GM19452 (cell line): ENCODE measurements around the gene SRPX2.

ENCODE experiments used
- ATAC-seq: cut with Tn5 transposase; IDR thresholded peaks from one replicate; pipeline ENCODE4 v1.9.1; 2021; ENCODE audit not compliant: unreplicated experiment

Gene SRPX2, protein sequence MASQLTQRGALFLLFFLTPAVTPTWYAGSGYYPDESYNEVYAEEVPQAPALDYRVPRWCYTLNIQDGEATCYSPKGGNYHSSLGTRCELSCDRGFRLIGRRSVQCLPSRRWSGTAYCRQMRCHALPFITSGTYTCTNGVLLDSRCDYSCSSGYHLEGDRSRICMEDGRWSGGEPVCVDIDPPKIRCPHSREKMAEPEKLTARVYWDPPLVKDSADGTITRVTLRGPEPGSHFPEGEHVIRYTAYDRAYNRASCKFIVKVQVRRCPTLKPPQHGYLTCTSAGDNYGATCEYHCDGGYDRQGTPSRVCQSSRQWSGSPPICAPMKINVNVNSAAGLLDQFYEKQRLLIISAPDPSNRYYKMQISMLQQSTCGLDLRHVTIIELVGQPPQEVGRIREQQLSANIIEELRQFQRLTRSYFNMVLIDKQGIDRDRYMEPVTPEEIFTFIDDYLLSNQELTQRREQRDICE

DNA sequence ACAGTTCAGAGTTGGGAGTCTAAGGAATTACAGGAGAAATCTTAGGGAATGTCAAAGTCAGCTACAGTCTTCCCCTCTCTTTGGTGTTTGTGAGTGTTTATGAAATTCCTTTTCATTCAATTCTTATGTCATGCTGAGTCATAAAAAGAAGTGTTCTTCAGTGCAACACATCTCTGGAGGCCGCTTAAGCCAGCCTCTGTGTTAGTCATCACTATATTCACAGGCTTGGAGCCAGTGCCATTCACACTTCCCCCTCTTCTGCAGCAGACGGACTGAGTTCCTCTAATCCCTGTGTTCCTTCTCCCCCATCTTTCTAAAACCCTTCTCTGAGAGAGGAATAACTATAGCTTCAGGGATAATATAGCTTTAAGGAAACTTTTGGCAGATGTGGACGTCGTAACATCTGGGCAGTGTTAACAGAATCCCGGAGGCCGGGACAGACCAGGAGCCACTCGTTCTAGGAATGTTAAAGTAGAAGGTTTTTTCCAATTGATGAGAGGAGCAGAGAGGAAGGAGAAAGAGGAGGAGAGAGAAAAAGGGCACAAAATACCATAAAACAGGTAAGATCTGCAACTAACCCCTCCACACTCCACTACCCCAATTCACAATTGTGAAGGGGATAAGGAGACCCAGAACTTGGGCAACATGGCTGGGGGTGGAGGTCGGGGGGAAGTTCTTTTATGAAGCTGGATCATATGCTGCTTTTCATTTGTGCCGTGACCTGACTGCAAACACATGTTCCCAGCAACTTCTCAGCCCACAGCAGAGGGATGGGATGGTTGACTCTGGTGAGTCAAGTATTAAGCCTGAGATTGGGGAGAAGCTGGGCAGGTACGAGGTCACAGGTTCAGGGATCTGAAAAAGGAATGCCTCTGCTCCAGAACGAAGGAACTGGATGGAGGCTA is at the start of gene SRPX2:
TSS of gene SRPX2 (plus strand) at position 244 of the 905 bp plus-strand sequence. CDS start 2,124 bp downstream, outside the sequence.
- ATAC-seq = no peak

DNA sequence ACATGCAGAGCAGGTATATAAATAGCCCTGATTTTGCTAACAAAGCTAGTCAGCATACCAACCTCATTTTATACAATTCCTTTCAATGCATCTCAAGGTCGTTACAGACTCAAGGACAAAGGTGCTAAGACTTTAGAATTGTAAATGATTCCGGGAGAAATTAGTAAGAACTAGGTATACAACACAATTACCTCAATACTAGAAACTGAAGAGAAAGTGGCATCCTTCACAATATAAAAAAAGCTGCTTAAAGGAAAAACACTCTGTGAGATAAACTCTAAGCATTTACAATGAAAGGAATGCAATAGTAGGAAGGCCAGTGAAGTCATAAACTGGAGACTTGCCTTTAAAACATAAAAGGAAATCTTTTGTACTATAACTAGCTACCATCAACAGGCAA is 47.4 kb upstream of the SRPX2 start:
- ATAC-seq = no peak

DNA sequence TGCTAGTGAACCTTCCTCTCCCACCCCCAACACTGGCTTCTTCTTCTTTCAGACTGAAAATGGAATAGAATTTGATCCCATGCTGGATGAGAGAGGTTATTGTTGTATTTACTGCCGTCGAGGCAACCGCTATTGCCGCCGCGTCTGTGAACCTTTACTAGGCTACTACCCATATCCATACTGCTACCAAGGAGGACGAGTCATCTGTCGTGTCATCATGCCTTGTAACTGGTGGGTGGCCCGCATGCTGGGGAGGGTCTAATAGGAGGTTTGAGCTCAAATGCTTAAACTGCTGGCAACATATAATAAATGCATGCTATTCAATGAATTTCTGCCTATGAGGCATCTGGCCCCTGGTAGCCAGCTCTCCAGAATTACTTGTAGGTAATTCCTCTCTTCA is 44.5 kb upstream of the SRPX2 start:
- no peak for ATAC-seq

DNA sequence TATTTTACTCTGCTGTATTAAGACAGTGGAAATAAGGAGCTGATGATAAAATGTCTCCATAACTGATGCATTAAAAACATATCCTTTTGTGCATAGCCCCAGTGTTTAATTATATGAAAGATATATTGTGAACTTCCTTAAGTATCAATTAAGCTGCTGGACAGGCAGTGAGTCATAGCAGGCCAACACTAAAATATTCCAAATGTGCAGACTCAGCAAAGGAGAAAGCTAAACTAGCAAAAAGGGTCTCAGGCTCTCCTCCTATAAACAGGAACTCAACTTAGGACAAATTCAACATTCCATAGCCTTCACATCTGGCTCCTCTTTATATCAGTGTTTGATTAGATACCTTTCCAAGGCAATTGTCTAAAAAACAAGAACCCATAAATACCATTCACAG is 43.7 kb upstream of the SRPX2 start:
- ATAC-seq = no peak

DNA sequence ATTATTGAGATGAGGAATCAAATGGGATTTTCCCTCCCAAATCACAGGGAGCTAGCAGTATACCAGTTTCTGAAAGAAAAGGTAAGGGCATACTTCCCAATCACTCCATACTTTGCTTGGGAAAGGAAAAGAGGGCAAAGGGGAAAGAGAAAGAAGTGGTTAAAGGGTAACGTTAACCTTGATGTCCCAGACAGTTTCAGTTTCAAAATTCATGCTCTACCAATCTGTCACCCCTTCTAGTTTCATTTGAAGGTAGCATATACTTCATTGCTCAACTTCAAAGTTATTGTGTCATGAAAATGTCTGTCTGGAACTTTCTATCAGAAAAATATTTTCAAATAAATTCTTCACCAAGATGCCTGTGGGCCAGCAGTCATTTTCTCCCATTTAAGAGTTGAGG is 43.2 kb upstream of the SRPX2 start:
- peak; percentile 87 for ATAC-seq

DNA sequence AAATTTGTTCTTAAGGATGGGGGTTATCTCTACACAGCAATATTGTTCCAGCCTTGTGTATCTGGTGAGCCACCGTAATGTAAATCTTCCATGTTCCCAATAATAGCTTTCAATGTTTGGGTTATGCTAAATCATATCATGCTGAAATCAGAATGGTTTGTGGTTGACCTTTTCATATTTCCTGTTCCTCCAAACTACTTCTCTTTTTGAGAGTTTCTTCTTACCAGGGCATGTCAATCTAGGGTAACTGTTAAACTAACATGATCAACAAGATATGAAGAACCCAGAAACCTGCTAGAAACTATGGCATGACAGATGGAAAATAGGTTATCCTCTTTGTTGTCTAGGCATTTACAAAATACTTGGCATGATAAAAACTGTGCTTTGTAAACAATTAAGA is 37.2 kb upstream of the SRPX2 start:
- no peak for ATAC-seq

DNA sequence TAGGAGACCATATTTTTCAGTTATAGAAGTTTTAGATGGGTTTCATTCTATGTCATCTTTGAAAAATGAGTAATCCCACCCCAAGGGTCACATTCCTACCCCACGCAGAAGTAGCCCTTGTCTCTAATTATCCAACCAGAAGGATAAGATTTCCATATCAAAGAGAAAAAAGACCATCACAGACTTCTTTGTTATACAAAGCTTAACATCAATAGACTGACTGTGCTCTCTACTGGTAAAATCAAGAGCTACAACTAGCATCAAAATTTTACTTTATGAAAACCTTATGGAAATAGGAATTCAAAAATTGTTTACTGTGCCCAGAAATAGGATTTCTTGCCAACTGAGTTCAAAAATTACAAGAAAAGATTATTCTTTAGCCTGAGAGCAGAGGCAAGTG is 34.4 kb upstream of the SRPX2 start:
- no peak for ATAC-seq

DNA sequence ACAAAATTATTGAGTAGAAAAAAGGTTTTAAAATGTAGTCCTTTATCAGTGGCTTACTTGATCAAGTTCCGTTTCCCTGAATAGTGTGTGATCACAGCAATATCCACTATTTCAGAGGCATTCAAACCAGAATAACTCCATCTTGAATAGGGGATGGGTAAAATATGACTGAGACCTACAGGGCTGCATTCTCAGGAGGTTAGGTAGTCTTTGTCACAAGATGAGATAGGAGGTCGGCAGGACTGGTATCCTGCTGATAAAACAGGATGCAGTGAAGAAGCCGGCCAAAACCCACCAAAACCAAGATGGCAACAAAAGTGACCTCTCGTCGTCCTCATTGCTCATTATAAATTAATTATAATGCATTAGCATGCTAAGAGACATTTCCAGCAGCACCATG is 32.0 kb upstream of the SRPX2 start:
- ATAC-seq = no peak

DNA sequence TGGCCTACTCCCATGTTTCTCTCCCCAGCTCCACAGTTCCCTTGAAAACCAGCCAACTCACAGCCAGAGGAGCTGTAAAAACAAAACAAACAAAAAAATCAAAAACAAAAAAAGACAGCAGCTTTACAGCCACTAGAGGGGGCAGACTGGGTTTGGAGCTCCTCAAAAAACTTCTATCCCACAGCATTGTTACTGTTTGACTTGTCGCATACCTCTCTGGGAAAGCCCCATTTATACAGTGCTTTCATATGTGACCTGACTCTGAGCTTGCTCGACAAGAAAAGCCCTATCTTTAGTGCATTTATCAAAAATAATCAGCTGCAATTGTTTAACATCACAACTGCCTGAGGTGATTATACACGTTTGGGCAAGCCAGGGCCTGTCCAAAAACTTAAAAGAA is 29.0 kb upstream of the SRPX2 start:
- peak; percentile 99 for ATAC-seq

DNA sequence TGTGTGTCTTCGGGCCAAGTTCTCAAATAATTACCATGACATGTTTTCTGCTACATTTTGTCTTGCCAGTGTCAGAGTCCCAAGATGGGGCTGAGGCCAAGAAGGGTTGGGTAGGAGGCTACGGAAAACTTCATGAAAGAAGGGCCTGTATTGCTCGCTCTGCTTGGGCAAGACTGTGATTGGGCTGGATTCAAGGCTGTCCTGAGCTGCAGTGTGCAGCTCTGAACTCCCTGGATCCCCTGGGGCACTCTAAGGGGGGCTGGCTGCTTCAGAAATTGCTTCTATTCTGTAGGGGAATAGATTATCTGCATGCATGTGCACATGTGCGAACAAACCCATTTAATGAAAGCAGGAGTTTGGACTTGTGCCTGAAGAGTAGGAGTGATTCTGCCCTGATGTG is 21.0 kb upstream of the SRPX2 start:
- no peak for ATAC-seq

DNA sequence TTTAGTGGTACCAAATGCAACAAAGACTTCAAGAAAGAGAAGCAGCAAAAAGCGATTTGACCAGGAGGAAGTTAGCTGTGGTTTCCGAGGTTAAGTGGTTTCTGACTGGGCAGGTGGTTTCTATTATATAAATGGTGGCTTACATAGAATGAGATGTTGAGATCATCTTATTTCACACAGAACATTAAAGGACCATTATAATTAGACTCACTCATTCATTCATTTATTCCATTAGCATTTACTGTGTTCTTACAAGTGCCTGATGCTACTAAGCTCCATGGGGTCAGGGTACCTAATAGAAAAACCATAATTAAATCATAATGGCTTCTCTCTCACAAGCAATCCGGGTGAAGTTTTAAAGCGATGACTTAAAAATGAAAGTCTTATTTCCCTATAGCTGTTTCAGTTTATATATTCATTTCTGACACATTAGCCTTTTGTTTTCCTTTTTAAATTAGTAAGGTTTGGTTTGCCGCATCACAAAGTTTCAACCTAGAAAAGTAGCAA is 18.0 kb upstream of the SRPX2 start:
- ATAC-seq = peak; percentile 95

DNA sequence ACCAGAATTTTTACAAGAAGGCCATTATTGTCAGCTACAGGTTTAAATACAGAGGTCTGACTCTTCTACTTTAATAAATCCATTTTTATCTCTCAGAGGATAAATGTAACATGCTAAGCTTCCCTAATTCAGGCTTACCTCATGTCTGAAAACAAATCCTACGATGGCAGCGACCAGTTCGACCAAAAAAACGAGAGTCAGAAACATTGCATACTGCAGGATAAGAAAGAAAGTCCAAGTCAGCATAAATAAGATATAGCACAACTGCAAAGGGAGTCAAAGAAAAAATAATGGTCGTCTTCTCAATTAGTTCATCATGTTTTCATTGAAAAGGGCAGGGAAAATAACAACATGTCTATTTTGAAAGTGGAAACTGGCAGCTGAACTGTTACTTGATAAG is 9.0 kb upstream of the SRPX2 start:
- no peak for ATAC-seq

DNA sequence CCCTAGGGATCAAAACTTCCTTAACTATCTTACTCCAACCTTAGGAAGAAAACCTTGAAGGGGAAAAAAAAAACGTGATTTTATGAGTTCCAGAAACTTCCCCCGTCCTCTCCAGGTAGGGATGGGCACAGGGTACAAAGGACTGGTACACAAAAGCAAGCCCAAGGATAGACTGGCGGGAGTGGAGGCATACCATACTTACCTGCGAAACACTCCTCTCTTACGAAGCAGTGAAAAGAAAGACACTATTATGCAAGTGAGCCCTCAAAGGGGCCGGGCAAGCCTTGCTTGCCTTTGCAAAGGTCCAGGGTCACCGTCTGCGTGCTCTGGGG is 8.0 kb upstream of the SRPX2 start:
- ATAC-seq = no peak

DNA sequence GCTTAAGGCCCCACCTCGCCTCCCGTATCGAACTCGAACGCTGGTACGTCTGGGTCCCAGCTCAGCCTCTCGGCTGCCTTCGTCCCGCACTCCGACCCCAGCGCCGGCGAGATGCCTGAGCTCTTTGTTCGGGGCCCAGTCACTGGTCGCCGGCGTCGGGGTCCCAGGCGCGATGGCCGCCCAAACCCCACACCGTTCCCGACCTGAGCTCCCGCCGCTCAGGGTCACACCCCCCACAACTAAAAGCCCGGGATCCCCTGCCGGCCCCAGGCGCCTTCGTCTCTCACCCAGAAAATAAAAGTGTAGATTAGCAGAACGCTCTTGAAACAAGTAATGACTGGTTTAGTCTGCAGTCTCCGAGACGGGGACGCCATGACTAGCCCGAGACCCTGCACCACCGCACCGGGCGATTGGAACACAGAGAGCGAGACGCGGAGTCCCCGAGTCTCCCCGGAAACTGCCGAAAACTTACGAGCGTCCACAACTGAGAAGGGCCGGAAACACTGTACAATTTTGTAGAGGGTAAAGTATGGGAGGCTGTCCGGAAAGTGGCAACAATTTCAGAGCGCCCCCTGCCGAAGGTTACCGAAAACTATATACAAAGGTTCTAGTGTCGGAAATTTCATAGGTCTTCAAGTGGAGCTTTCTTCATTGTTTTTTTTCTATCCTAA is 7.5 kb upstream of the SRPX2 start, which contains the start of gene TSPAN6:
TSS of gene TSPAN6 (minus strand) at position 486 of the 671 bp plus-strand sequence. CDS start at position 374, 112 bp downstream.
- peak; percentile 99 for ATAC-seq

DNA sequence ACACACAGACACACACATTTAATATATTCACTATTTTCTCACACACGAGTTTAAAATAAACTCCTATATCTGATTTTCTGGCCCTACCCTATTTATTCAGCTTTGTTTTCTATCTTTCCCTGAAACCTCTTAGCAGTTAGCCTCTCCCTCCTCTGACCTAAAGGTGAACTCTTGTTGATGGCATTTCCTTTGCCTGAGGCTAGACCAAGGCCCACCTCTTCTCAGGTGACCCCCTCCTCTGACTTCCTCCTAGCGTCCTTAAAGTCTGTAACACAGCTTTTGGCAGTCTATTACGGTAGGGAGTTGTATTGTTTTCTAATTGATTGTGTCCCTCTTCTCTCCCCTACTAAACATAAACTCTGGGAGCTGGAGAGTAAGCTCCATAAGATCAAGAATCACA is 1.7 kb upstream of the SRPX2 start:
- ATAC-seq = no peak

DNA sequence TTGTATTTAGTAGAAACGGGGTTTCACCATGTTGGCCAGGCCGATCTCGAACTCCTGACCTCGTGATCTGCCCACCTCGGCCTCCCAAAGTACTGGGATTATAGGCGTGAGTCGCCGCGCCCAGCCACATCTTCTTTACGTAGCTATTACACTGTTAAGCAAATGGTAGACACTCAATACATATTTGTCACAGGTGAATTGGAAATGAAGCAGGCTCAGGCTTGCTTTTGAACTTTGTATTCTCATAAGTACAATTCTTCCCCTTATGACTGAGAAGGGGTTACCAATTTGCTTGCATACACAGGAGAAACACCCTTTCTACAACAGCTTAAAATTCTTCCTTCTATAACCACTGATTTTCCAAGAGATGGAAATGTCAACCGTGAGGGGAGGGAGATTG is 787 bp upstream of the SRPX2 start:
- no peak for ATAC-seq

DNA sequence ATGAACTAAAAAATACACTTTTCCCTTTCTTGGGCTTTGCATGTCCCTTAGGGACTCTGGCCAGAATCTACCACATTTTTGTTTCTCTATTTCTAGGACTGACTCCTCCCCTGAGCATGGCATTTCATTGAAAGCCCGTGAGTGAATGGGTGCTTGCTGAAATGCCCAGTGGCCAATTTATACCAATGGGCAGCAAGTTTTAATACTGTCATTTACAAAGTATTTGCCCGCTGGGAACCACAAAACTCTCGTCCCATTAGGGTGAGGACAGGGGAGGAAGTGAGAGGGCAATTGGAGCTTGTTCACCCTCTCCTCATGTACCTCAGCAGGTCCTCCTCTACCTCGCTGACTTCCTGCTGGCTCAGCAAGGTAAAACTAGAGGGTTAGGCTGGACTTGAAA is 1.1 kb downstream of the SRPX2 start:
- ATAC-seq = no peak

DNA sequence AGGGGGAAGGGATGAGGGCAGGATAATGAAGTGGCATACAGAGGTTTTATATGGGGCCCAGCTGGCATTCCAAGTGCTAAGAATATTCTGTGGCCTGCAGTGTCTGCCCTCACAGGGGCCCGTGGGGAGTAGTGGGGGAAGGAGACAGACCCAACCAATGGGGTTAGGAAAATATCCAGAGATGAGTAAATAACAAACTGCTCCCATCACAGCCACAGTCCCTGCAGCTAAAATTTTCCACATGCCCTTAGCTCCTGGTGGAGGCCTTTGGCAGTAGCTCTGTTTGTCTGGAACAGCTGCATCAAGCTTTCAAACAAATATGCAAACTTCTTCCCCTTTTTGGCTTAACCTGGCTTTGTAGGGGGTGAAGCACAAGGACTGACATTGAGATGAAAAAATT is 3.1 kb downstream of the SRPX2 start:
- no peak for ATAC-seq

DNA sequence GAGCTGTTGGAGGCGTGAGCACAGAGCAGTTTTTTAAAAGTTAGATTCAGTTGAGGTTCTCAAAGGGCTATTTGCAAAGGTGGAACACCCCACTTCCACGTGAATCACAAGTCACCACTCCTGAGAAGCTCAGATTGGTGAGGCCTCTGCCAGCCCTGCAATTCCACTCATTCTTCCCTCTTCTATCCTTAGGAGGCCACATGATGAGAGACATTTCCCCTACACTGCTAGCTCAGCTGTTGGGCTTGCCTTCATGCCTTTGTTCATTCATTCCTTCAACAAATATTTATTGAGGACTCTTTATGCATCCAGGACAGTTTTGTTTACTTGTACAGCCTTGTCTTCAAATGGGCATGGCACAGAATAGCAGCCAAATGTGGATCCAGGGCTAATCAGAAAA is 3.7 kb downstream of the SRPX2 start:
- no peak for ATAC-seq

DNA sequence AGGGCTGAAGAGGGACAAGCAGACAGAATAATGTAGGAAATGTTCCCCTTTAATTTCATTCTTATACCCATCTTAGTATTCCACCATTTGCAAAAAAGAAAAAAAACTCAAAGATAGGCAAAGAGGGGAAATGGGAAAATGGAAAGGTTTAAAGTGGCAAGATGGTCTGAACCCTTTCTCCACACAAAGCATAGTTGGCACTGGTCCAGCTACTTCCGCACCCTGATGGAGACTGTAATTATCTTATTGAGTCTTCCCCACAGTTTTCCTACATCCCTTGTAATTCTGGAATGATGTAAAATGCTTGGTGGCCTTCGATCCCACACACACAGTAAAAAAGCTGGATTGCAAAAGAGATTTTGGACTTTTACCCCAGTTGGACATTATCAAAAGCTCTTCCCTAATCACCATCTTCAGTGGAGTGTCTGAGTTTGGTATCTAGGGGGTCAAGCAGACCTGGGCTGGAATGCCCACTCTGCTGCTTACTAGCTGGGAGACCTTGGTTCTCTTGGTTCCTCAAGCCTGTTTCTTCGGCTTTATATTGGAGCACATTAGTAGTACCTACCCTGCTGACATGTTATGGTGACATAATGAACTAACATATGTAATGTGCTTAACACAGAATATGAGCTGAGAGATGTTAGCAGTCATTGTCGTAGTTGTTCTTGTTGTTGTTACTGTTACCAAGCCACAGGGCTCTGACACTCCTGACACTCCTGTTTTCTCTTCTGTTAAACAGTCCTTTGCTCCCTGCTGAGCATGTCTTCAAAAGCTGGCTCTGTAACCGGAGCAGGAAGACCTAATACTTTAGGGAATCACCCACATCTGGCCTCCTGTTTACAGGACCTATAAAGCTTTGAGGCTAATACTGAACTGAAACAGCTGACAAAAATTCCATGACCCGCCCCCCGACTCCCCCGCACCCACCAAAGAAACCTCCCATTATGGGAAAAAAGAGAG is 4.7 kb downstream of the SRPX2 start:
- no peak for ATAC-seq
